Activated CD4-positive, alpha-beta T cell treated with anti-CD3 and anti-CD28 coated beads, Interleukin-10, Interleukin-2, amounts not matched to agents 100 ng/mL and 50 ng/mL, durations not matched to agents 16 hours and 8 hours (primary cell): ENCODE results near the gene POU4F3.

Experiments used
- DNase-seq: peaks from one replicate; pipeline ENCODE4 v3.0.0-alpha.2; 2020

The POU4F3 gene

GRCh38 chr5:146340260-146341081 lies 1.8 kb downstream of the POU4F3 start:
- peak; percentile 36 for DNase-seq

DNA sequence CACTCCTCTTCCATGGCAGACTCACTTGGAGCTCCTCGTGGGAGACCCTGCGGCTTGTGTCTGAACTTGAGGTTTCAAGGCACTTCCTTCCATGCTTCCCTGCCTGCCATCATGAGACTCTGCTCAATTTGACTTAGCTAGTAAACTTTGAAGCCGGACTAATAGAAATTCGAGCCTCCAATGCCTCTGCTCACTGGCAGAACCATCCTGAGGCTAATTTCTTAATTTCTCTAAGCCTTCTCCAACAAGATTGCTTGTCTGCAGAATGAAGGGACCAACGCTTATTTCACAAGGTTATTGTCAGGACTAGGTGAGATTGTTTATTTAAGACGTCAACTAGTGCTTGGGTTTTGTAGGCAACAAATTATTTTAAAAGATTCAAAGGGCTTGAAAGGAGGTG lies 3.2 kb downstream of the POU4F3 start:
- DNase-seq: no peak

DNA sequence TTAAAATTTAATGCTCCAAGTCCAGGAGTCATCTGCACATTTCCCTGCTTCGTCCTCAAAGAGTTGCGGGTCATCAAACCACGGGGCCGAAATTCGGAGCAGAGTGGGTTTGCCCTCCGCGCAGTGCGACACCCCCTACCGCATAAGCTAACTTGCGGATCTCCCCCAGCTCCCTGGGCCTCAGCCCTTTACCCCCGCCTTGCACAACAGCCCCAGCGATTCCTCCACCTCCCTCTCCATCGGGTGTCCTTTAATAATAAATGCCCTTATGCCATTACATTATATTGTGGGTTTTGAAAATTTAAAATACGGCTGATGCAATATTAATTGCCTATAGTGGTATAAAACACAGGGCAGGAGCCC lies 3.9 kb downstream of the POU4F3 start:
- no peak for DNase-seq

DNA sequence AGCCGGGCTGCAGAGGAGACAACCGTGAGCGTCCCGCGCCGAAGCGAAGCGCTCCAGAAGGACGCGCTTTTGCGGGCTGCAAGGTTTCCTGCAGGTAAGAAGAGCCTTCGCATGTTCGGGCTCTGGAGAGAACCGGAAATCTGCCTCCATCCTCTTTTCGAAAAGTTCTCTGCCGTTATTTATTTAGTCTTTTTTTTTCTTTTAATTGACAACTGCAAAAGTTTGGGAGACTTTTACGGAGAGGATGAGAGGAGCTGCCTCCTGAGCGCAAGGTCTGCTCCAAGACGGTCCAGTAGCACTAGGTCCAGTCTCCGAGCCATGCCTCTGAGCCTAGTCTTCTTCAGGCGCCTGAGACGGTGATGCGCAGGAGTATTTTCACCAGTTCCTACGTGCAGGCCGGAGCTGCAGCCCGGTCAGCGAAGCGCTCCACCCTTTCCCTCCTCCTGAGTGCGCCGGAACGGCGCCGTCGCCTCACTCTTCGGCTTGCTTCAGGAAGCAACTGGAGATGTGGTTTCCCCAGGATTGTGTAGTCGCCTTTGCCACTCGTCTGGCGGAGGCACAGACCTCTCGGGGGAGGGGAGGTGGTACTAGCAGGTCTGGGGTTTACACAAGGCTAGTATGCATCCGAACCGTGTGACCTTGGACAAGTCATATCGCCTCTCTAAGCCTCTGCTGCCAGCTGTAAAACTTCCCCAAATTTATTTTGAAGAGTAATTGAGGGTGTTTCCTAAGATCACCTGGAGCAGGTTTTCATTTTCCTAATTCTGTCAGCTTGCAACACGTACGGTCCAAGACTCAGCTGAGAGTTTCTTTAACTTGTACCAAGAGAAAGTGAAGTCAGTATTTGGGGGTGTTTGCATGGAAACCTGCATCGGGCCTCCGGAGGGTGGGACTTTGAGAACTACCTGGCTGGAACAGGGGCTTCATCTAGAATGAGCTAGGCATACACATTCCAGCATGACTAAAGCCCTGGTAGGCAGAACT lies 4.5 kb downstream of the POU4F3 start:
- DNase-seq: no peak

GRCh38 chr5:146344155-146345118 lies 5.8 kb downstream of the POU4F3 start:
- no peak for DNase-seq

DNA sequence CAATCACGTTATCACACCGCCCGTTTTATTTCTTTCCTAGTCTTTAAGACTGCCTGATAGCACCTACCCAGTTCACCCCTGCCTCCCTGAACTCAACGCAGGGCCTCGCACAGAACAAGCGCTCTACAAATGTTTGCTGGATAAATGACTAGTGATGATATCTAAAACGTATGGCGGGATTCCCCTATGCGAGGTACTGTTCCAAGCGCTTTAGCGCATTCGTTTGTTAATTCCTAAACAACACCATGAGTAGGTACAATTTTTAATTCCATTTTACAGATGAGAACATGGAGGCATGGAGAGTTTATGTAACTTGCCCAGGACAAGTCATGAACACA lies 6.6 kb downstream of the POU4F3 start:
- DNase-seq: no peak

DNA sequence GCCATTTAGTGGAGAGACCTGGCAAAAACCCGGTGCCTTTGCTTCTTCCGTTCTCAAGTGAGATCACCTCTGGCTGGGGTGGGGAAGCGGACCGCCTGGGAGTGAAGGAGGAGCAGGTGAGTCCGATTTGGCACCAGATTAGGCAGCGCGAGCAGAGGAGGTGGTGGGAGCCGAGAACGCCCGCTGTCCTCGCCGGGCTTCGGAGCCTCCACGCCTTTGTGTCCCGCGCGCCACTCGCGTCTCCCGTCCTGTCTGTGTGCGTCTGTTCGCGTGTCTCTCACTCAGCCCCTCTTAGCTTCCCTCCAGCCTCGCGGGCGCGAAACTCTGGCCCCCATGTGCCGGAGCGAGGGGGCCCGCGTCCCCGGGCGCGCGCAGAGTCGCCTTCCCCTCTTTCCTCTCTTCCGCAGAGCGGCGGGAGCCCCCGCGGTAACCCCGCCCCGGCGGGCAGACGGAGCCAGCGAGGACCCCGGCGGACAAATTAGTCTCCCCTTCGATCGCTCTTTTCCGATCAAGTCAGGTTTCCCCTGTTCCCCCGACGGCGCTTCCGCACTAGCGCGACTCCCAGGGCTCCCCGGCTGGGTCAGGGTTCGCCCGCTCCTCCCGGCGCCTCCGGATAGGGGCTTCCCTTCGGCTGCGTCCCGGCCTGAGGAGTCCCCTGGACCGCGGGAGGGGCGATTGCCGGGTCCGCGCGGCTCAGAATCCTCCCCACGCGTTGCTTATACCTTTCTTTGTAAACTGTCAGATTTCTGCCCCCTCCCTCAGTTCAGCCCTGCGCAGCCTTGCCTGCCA lies 7.1 kb downstream of the POU4F3 start:
- DNase-seq: no peak

DNA sequence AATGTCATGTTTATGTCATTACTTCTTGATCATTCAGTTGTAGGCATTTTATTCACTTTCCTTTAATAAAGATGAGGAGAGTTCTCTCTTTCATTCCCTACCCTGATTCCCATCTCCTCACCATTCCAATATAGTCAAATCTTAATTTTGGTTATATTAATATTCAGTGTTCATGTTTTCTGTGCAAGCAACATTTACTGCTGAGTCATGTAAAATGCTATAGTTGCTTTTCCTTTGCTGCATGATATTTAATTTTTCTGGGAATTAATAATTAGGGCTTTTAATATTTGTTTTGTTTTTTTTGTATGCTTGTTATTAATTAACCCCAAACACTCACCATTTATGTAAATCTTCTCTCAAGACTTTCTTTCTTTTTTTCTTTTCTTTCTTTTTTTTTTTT lies 18.5 kb downstream of the POU4F3 start:
- DNase-seq: no peak

GRCh38 chr5:146359836-146360235 lies 21.2 kb downstream of the POU4F3 start:
- DNase-seq: no peak

- DNase-seq: no peak
These were observed 24.7 kb downstream of the POU4F3 start for GRCh38 chr5:146363161-146363874.

- DNase-seq: no peak
These were observed 27.0 kb downstream of the POU4F3 start for GRCh38 chr5:146365618-146366017.

DNA sequence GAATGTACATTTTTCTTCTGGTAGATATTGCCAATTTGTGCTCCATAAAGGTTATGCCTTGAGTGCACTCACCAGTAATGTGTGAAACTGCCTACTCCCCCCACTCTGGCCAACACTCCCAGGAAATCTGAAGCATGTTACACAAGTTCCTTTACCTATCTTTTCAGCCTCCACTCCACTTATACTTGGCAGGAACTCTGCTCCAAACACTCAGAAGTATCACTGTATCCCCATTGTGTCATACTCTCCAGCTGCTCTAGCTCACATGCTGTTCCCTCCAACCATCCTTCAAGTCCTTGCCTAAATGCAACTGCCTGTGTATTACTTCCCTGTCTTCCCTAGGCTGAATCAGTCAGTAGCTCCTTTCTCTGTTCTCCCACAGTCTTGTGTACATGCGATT lies 28.3 kb downstream of the POU4F3 start:
- DNase-seq: no peak

DNA sequence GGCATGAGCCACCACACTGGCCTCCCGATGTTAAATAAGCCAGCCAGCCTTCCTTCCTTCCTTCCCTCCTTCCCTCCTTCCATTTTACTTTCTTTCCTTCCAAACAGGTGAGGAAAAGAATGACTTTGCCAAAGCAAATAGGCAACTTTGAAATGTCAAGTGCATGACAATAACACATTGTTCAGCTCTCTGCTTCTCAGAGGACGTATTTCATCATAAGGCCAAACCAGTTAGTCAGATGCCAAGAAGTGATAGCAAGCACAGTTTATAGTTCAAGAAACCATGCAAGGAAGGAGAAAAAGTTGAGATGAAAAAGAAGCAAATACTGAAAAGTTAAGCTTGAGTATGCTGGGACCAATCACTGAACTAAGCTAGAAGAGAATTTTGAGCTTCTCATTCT lies 29.5 kb downstream of the POU4F3 start:
- no peak for DNase-seq

DNA sequence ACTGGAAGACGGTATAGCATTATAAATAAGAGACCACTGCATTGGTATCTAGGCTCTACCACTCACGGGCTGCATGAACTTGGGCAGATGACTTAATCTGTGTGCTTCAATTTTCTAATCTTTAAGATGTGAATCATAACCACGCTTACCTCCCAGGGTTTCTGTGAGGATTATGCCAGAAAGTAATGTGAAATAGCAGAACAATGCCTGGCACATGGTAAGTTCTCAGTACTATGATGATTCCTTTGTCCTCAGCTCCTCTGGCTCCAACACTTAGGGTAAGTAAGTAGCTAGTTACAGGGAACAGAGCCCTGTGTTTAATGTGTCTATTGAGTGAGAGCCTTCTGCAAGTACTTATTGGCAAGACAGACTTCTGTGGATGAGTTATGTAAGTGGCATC lies 31.1 kb downstream of the POU4F3 start:
- DNase-seq: no peak

GRCh38 chr5:146376821-146377220 lies 38.2 kb downstream of the POU4F3 start:
- DNase-seq: no peak

GRCh38 chr5:146378986-146379385 lies 40.3 kb downstream of the POU4F3 start:
- no peak for DNase-seq

- no peak for DNase-seq
These were observed 42.1 kb downstream of the POU4F3 start for GRCh38 chr5:146380714-146381113.

DNA sequence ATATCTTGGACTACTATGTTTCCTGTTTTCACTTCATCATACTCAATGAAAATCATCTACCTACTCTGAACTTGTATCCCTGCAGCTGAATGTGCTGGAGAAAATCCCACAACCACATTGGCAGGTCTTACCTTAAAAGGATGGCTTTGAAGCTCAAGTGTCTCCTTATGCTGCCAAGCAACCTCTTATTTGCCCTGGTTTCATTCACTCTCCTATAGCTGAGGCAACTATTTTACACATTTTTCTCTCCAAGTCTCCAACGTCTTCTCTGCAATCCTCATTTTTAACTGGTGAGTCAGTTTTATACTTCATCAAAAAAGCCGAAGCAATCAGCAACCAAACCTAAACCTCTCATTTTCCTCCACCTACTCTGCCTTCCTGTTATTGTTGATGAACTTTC lies 49.7 kb downstream of the POU4F3 start:
- DNase-seq: no peak

DNA sequence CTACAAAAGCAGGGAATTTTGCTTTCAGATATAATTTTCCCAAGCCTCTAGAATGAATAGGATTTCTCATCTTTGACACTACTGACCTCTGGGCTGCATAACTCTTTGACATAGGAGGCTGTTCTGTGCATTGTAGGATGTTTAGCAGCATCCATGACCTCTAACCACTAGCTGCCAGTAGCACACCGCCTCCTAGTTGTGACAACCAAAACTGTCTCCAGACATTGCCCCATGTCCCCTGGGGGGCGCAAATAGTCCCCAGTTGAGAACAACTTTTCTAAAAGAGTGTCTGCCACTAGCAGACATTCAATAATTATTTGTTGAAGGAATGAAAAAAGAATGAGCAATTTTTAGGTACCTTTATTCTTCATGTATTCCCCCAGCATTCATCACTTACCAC lies 51.8 kb downstream of the POU4F3 start:
- DNase-seq: no peak
